HG03342 (cell line): ENCODE results near the gene ENOPH1.
"Not testable (repeated sequence)": the region's sequence is repeated elsewhere in the genome, so short reads cannot be mapped to it uniquely, and the experiment has no call there.

Source experiments
- ATAC-seq: cut with Tn5 transposase; IDR thresholded peaks from one replicate; pipeline ENCODE4 v1.9.1; 2021; ENCODE audit warnings: mild to moderate bottlenecking, moderate library complexity; ENCODE audit not compliant: unreplicated experiment

Gene ENOPH1

GRCh38 chr4:82430193-82430963 is at the start of gene ENOPH1, which contains the start of gene HNRNPDL:
Gene ENOPH1, plus strand, starts transcription at chr4:82430590. Its CDS starts 240 bp downstream, at chr4:82430830.
Gene HNRNPDL, minus strand, starts transcription at chr4:82430462. Its CDS starts 772 bp downstream, at chr4:82429690.
- ATAC-seq: peak; percentile 70

GRCh38 chr4:82380831-82381230 is 49.6 kb upstream of the ENOPH1 start:
- ATAC-seq: no peak

GRCh38 chr4:82381235-82381634 is 49.2 kb upstream of the ENOPH1 start:
- ATAC-seq: no peak

- no peak for ATAC-seq
Observed at GRCh38 chr4:82381661-82382296, 48.6 kb upstream of the ENOPH1 start.

GRCh38 chr4:82382751-82383150 is 47.6 kb upstream of the ENOPH1 start:
- no peak for ATAC-seq

GRCh38 chr4:82386312-82386711 is 44.1 kb upstream of the ENOPH1 start:
- ATAC-seq: not testable (repeated sequence)

GRCh38 chr4:82388405-82388804 is 42.0 kb upstream of the ENOPH1 start:
- no peak for ATAC-seq

- ATAC-seq: not testable (repeated sequence)
Observed at GRCh38 chr4:82390061-82390460, 40.3 kb upstream of the ENOPH1 start.

- ATAC-seq: no peak
Observed at GRCh38 chr4:82394896-82395295, 35.5 kb upstream of the ENOPH1 start.

GRCh38 chr4:82397527-82397926 is 32.9 kb upstream of the ENOPH1 start:
- no peak for ATAC-seq

GRCh38 chr4:82398263-82398662 is 32.1 kb upstream of the ENOPH1 start:
- no peak for ATAC-seq

- no peak for ATAC-seq
Observed at GRCh38 chr4:82401600-82401999, 28.8 kb upstream of the ENOPH1 start.

- ATAC-seq: no peak
Observed at GRCh38 chr4:82402196-82402775, 28.1 kb upstream of the ENOPH1 start.

- ATAC-seq: no peak
Observed at GRCh38 chr4:82403725-82404124, 26.7 kb upstream of the ENOPH1 start.

- not testable (repeated sequence) for ATAC-seq
Observed at GRCh38 chr4:82415061-82415460, 15.3 kb upstream of the ENOPH1 start.

GRCh38 chr4:82415922-82416365 is 14.4 kb upstream of the ENOPH1 start:
- no peak for ATAC-seq

- no peak for ATAC-seq
Observed at GRCh38 chr4:82419451-82419850, 10.9 kb upstream of the ENOPH1 start.

GRCh38 chr4:82421796-82422560 is 8.4 kb upstream of the ENOPH1 start:
- ATAC-seq: no peak

- no peak for ATAC-seq
Observed at GRCh38 chr4:82422616-82423015, 7.8 kb upstream of the ENOPH1 start.

- ATAC-seq: no peak
Observed at GRCh38 chr4:82423245-82424054, 6.9 kb upstream of the ENOPH1 start.
